GM18907 (cell line): ENCODE data around the gene CCPG1.

Experiments
- ATAC-seq: cut with Tn5 transposase; IDR thresholded peaks from one replicate; pipeline ENCODE4 v1.9.1; 2021; ENCODE audit warnings: mild to moderate bottlenecking, moderate library complexity; ENCODE audit not compliant: unreplicated experiment

The CCPG1 gene

GRCh38 chr15:55389264-55389607, 18.9 kb downstream of the CCPG1 start:
- ATAC-seq: no peak

- no peak for ATAC-seq
These were observed 21.1 kb downstream of the CCPG1 start for GRCh38 chr15:55387027-55387426.

GRCh38 chr15:55383687-55384086, 24.5 kb downstream of the CCPG1 start:
- ATAC-seq: no peak

GRCh38 chr15:55381595-55381994, 26.6 kb downstream of the CCPG1 start:
- ATAC-seq: no peak

GRCh38 chr15:55379095-55379494, 29.1 kb downstream of the CCPG1 start:
- ATAC-seq: no peak

- no peak for ATAC-seq
These were observed 35.3 kb downstream of the CCPG1 start for GRCh38 chr15:55372701-55373440.

- ATAC-seq: no peak
These were observed 41.2 kb downstream of the CCPG1 start for GRCh38 chr15:55366981-55367380.

GRCh38 chr15:55362641-55363040, 45.5 kb downstream of the CCPG1 start:
- no peak for ATAC-seq

- ATAC-seq: no peak
These were observed 47.1 kb downstream of the CCPG1 start for GRCh38 chr15:55361048-55361447.

- no peak for ATAC-seq
These were observed 47.9 kb downstream of the CCPG1 start for GRCh38 chr15:55360256-55360655.

GRCh38 chr15:55358471-55358870, 49.7 kb downstream of the CCPG1 start:
- ATAC-seq: no peak

- no peak for ATAC-seq
These were observed 50.4 kb downstream of the CCPG1 start for GRCh38 chr15:55357774-55358173.

- no peak for ATAC-seq
These were observed 51.1 kb downstream of the CCPG1 start for GRCh38 chr15:55356985-55357585.

- no peak for ATAC-seq
These were observed 55.1 kb downstream of the CCPG1 start for GRCh38 chr15:55353025-55353424.

GRCh38 chr15:55349282-55349681, 58.9 kb downstream of the CCPG1 start:
- no peak for ATAC-seq

- no peak for ATAC-seq
These were observed 59.8 kb downstream of the CCPG1 start for GRCh38 chr15:55348281-55348778.

- no peak for ATAC-seq
These were observed 64.0 kb downstream of the CCPG1 start for GRCh38 chr15:55344206-55344605.

GRCh38 chr15:55343168-55343567, 65.0 kb downstream of the CCPG1 start:
- no peak for ATAC-seq

- ATAC-seq: no peak
These were observed 71.0 kb downstream of the CCPG1 start for GRCh38 chr15:55337160-55337559.

GRCh38 chr15:55334997-55335396, 73.2 kb downstream of the CCPG1 start:
- no peak for ATAC-seq

GRCh38 chr15:55334371-55334770, 73.8 kb downstream of the CCPG1 start:
- no peak for ATAC-seq

GRCh38 chr15:55327387-55327786, 80.8 kb downstream of the CCPG1 start:
- no peak for ATAC-seq

GRCh38 chr15:55322467-55322866, 85.7 kb downstream of the CCPG1 start:
- no peak for ATAC-seq
